Stimulated activated CD8-positive, alpha-beta memory T cell treated with anti-CD3 and anti-CD28 coated beads, Interleukin-7, amount 100 ng/mL, for 48 hours (primary cell): ENCODE data around the gene A4GALT.
"Not testable (repeated sequence)": the region's sequence is repeated elsewhere in the genome, so short reads cannot be mapped to it uniquely, and the experiment has no call there.

Experiments used
- DNase-seq, 2 donors: peaks; one replicate each; pipeline ENCODE4 v3.0.0-alpha.2; 2020; ENCODE audit warnings: low read depth in 1 of 2; ENCODE audit errors: extremely low read depth in 1 of 2

The A4GALT gene, protein sequence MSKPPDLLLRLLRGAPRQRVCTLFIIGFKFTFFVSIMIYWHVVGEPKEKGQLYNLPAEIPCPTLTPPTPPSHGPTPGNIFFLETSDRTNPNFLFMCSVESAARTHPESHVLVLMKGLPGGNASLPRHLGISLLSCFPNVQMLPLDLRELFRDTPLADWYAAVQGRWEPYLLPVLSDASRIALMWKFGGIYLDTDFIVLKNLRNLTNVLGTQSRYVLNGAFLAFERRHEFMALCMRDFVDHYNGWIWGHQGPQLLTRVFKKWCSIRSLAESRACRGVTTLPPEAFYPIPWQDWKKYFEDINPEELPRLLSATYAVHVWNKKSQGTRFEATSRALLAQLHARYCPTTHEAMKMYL

DNA sequence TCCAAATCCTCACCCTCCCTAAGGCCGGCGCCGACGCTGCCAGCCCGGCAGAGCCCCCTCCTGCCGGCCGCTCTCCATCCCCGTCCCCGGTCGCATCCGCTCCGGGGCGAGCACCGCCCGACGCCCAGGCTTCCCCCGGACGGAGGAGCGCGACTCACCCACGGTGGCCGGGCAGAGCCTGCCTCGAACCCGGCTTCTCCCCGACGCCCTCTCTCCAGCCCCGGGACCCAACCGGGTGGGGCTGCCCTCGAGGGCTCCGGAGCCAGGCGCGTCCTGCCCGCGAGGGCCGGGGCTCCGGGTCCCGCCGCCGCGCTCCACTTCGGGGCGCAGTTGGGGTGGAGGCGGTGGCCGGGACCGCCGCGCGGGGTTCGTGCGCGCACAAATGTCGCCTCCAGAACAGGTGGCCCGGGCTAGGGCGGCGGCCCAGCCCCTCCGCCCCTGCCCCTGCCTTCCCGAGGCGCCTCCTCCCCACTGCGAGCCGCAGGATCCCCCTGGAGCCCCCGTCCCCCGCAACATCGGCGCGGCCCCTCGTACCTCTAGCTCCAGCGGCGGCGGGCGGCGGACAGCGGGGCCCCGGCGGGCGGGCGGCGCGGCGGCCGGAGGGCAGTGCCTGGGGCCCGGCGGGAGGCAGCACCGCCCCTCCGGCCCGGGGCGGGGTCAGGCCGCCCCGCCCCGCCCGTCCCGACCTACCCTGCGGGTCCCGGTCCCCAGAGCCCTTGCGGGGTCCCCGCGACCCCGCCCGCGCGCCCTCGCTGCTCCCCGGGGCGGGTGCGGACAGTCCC lies at the start of gene A4GALT:
A4GALT (minus strand) TSS at position 608 of the 782 bp plus-strand sequence. CDS start 26,919 bp downstream, outside the sequence.
- DNase-seq = no peak

DNA sequence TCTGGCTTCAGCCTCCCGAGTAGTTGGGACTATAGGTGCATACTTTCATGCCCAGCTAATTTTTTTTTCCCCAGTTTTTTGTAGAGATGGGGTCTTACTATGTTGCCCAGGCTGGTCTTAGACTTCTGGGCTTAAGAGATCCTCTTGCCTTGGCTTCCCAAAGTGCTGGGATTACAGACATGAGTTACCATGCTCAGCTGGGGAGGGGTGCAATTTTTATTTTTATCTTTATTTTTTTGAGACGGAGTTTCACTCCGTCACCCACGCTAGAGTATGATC lies 49.7 kb upstream of the A4GALT start:
- no peak for DNase-seq

DNA sequence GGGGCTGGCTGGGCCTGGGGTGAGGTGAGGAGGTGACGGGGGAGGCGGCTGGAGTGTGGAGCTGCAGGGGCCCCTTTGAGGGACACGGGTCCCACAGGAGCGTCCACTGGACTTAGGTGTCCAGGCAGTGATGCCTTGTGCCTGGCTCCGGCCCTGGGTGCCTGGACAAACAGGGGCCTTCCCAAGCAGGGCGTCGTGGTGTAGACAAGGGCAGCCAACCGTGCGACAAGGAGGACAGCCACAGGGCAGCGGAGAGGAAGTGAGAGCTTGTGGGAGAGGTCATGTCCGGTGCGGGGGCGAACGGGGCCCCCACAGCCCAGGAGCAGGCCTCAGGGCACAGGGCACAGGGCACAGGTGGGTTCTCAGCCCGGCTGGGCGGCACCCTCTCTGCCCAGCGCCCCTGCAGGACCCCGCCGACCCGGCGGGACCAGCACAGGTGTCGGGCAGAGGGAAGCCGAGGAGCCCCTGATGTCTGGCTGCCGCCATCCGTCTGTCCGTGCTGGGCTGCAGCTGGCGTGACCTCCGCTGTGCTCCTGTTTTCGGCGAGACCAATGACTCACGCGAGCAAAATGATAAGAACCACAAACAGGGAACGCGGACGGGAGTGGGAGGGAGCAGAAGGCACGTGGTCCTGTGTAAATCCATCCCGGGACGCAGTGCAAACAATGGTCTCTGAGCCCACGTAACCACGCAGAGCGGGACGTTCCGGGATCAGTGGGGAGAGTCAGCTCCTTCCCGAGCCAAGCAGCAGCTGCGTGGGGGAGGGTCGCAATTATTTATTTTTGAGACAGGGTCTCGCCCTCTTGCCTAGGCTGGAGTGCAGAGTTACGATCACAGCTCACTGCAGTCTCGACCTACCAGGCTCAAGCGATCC lies 49.1 kb upstream of the A4GALT start:
- no peak for DNase-seq

DNA sequence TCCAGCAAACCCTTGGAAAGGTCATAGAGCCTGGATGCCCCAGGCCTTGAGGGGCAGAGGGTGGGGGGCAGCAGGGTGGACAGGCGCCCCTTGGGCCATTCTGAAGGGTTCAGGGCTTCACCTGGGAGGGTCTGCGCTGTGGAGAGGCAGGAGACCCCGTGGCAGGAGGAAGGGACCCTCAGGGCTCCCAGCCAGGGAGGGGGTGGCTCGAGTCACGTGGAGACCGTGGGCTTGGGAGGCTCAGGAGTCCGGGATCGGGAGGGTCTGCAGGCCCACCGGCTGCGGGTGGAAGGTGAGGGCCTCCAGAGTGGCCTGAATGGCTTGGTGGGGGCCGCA lies 48.5 kb upstream of the A4GALT start:
- DNase-seq = no peak

DNA sequence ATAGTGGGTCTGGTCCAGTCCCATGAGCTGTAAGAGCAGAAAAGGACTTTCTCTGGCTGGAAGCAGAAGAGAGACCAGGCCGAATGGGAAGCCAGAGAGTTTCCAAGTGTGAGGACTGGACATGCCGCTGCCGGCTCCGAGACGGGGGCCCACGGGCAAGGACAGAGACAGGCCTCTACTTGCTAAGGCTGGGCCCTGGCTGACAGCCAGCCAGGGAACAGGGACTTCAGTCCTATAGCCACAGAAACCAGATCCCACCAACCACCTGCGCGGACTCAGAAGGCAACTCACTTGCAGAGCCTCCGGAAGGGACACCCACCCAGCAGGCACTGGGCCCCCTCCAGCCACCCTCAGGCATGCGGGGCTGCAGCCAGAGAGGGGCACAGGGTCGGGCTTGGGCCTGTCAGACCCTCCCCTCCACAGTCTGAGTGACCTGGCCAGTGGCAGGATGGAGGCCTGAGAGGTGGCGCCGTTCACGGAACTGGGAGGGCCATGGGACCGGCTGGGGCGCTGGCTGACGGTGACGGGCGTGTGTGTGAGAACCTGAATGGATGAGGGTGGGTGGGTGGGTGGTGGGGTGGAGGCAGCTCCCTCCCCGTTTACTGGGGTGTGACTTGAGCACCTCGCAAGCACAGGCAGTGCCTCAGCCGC lies 47.8 kb upstream of the A4GALT start:
- DNase-seq = no peak

DNA sequence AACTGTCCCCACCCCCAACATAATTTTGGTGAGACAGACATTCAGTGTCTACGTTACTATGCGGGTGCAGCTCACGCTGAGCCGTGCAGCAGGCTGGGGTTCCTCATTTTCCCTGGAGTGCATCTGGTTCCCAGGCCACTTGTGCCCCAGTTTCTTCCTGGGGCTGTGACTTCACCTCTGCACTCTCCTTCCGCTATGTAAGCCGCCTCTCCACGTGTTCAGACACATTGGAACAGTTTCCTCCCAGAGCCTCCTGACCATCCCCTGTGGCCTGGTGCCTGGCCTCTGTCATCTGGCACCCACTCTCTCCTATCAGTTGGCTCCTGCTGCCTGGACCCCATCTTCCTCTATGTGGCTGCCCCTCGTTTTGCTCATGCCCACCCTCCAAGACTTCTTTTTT lies 46.2 kb upstream of the A4GALT start:
- no peak for DNase-seq

DNA sequence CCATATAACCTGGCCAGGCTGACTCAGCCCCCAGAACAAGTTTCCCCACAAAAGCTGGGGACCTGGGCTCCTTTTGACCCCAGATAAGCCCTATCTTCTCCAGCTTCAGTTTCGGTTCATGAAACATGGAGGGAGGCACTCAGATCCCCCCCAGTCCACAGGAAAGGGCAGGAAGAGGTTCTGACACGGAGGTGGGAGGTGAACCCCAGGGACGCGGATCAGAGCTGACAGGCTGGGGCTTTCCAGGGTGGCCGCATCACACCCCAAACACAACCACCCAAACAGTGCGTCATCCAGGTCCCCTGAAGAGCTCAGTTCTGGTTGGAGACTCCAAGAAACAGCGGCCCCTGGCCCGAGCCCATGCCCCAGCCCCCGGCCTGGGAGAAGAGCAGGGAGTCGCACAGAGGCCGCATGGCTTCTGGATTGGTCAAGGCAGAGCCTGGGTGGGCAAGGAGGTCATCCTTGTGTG lies 44.3 kb upstream of the A4GALT start:
- no peak for DNase-seq

DNA sequence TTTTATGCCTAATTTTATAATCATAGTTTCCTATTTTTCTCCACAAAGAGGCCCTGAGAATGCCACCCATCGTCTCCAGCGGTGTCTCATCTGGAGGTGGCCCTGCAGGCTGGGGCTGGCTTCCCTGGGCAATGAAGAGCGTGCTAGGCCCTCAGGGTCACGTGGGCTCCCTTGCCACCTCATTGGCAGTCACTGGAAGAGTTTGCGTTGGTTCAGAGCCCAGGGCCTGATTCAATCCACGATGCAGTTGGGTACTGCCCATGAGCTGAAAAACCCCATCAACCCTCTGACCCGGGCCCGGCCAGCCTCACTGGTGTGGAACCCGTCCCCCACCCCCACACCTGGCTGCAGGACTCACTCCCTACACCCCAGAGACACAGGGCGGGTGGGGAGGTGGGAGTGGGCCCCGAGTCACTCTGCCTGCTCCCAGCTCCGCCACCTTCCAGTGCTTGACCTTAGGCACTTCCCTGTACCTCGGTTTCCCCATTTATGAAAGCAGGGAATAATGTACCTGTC lies 43.4 kb upstream of the A4GALT start:
- DNase-seq = no peak

DNA sequence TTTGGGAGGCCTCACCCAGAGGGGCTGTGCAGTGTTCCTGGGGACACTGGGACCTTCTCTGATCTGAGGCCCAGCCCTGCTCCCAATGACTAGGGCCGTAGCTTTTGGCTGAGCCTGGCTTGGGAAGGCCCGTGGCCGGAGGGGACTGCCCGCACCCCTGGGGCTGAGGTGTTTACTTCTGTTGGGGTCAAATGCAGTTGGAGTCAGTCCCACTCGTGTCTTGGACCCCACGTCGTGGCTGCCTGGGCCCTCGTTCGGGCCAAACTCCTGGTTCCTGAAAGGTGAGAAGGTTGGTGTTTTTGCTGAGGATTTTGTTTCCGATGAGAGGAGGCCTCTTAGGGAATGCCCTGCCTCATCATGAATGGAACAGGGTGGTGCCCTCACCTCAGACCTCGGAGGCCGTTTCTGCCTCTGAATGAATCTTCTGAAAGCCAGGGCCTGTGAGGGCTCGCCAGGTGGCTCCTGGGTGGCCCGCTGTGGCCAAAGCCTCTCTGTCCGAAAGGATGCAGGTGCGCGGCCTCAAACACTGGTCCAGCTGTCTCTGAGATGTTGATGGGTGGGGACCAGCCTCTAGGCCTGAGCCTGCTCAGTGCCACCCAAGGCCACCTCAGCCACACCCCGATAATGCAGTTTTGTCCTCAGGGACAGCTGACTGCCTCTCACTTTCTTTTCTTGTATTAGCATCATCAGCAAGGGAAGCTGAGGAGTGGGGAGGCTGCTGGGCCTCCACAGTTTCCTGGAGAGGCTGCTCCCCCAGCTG lies 40.3 kb upstream of the A4GALT start:
- DNase-seq = no peak

DNA sequence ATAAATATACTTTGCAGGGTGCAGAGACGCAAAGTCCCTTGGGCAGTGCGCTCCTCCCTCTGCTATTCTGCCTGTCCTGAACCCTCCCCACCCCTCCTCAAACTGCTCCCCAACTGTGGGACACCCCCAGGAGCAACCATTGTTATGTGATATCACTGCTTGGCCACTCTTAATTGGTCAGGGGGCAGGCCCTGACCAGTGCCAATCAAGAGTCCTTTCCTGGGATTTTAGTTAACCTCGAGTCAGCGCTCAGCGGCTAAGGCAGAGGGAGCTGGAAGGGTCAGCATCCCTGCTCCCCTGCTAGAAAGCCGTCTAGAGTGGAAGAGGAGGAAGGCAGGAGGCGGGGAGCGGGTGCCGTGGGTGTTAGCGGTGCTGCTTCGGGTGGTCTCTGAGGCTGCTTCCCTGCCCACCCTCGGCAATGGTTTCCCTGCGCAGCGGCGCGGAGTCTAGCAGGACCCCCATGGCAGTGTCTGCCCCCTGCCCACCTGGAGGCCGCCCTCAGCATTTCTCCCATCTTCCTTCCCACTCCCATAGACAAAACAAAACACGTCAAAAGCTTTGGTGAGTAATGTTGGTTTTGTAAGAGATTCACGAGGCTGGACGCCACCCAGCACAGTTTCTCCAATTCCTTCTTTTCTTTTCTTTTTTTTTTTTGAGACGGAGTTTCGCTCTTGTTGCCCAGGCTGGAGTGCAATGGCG lies 38.4 kb upstream of the A4GALT start:
- DNase-seq = no peak

DNA sequence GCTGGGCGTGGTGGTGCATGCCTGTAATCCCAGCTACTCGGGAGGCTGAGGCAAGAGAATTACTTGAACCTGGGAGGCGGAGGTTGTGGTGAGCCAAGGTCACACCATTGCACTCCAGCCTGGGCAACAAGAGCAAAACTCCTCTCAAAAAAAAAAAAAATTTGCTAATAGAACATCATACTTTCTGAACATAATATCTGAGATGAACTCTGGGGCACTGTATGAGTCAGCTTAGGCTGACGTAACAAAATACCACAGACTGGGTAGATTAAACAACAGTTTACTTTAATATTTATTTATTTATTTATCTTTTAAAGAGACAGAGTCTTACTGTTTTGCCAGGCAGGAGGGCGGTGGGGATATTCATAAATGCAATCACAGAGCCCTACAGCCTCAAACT lies 34.9 kb upstream of the A4GALT start:
- not testable (repeated sequence) for DNase-seq

DNA sequence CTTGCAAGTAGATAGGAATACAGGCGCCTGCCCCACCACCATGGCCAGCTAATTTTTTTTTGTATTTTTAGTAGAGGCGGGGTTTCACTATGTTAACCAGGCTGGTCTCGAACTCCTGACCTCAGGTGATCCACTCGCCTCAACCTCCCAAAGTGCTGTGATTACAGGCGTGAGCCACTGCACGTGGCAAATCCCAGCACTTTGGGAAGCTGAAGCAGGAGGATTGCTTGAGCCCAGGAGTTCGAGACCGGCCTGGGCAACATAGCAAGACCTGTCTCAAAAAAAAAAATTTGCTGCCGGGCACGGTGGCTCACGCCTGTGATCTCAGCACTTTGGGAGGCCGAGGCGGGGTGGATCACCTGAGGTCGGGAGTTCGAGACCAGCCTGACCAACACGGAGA lies 34.5 kb upstream of the A4GALT start:
- not testable (repeated sequence) for DNase-seq

DNA sequence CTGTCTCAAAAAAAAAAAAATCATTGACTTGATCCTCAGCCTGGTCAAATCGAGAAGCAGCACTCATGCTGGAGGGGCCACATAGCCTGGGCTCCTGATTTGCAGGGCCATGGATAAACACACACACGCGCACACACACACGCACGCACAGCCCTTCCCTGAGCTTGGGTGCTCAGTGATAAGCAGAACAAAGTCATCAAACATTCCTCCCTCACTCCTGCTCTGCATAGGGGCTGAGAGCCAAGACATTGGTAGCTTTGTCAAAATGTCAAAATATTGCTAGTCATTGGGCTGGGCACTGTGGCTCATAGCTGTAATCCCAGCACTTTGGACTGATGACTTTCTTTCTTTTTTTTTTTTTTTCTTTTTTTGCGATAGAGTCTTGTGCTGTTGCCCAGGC lies 34.0 kb upstream of the A4GALT start:
- DNase-seq = no peak

DNA sequence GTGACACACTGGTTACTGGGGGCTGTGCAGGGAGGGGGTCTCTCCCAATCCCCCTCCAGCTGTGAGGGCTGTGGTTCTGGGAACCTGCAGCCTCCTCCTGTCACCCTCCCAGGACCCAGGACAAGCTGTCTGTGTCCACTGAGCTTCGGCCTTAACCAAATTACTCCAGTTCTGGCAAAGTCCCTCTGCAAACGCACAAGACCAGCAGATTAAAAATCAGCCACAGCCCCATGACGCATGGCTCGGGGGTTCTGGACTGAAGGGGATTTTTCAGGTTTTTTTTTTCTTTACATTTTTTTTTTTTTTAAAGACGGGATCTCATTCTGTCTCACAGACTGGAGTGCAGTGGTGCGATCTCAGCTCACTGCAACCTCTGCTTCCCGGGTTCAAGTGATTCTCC lies 32.2 kb upstream of the A4GALT start:
- DNase-seq = no peak

DNA sequence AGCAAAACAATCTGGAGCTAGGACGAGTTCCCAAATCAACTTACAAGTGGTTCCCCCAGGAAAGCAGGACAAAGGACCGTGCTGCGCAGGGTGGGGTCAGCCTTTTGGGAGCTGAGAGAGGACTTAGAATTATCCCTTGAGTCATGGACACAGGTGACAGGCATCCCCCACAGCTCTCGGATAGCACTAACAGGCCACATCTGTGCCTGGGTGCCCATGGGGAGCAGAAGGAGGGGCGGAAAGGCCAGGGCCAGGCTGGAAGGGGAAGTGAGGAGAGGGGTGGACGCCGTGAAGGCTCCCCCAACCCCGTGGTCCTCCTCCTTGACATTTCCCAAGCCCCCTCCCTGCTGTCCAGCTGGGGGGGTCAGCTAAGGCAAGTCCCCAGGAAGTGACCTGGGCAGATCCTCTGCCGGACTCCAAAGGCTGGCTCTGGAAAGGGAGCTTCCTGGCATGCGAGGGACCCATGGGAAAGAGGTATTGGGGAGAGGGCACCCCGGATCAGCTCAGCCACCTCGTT lies 31.6 kb upstream of the A4GALT start:
- DNase-seq = no peak

DNA sequence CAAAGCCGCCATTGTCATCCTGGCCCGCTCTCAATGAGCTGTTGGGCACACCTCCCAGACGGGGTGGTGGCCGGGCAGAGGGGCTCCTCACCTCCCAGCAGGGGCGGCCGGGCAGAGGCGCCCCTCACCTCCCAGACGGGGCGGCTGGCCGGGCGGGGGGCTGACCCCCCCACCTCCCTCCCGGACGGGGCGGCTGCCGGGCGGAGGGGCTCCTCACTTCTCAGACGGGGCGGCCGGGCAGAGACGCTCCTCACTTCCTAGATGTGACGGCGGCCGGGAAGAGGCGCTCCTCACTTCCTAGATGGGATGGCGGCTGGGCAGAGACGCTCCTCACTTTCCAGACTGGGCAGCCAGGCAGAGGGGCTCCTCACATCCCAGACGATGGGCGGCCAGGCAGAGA lies 29.8 kb upstream of the A4GALT start:
- not testable (repeated sequence) for DNase-seq

DNA sequence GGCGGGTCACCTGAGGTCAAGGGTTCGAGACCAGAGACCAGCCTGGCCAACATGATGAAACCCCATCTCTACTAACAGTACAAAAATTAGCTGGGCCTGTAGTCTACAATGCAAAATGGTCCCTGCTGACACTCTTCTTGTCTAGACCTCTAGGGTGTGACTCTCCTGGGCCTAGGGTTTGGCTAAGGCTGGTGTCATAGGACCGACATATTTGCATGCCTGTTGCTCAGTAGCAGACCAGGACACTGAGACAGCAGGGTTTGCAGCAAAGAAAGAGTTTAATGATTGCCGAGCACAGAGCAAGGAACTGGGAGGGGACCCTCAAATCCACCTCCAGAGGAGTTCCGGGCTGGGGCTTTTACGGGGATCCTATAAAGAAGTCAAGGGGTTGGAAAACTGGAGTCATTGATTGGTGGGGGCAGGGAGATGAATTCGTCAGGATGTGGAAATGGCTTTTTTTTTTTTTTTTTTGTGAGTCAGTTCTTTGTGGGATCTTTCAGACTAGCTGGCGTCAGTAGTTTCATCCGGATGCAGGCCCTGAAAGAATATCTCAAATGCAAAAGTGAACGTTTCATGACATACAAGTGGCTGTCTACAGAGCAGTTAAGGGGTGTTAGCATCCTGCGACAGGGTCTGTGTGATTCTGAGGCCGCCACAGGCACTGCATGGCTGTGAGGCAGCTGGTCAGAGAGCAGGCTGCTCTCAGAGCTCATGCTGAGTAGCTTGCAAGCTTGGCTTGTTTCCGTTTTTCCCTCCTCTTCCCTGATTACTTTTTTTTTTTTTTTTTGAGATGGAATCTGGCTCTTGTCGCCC lies 27.2 kb upstream of the A4GALT start:
- DNase-seq = no peak

DNA sequence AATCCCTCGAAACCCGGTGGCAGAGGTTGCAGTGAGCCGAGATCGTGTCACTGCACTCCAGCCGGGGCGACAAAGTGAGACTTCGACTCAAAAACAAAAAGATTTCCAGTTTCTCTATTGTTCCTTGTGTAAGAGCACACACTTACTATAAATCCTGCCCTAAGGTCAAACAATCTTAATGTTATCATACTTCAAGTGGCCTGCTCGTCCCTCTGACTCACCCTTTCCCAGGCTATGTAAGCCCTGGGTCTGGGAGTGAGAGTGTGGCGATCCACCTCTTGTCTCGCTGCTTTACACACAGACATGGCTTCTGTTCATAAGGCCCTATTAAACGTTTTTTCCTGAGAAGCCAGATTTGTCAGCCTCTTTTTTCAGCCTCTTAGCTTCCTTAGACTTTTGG lies 24.4 kb upstream of the A4GALT start:
- DNase-seq = no peak
